Urinary bladder (tissue), 4 donors: Measurements from ENCODE around the gene PNKD. TPM values are rescaled to one million over a fixed set of nuclear protein-coding genes. Genes with fewer than 3 reads are reported as not detected.
A peak's percentile ranks its signal among the peaks of the same experiment; 100 is the strongest.
"Not testable (repeated sequence)": the region's sequence is repeated elsewhere in the genome, so short reads cannot be mapped to it uniquely, and the experiment has no call there.

Source experiments
- DNase-seq: peaks from one replicate; pipeline ENCODE4 v3.0.0-alpha.2; 2015; ENCODE audit errors: extremely low spot score
- H3K27ac ChIP-seq: one replicate; pipeline ENCODE4 v1.5.1; 2013; ENCODE audit warnings: low read depth, mild to moderate bottlenecking, moderate library complexity
- H3K36me3 ChIP-seq: one replicate; pipeline ENCODE4 v1.6.1; 2013; ENCODE audit warnings: mild to moderate bottlenecking, moderate library complexity; ENCODE audit not compliant: insufficient read depth
- H3K4me1 ChIP-seq: one replicate; pipeline ENCODE4 v1.6.1; 2013; ENCODE audit warnings: mild to moderate bottlenecking, moderate library complexity; ENCODE audit not compliant: insufficient read depth
- H3K4me3 ChIP-seq: one replicate; pipeline ENCODE4 v1.5.1; 2013; ENCODE audit warnings: low read depth, low read length
- WGBS: extraction: QIAGEN DNeasy Blood & Tissue Kit; methylation state at CpG from one replicate; pipeline ENCODE4 v1.1.7; 2013; 5-methylcytosine and 5-hydroxymethylcytosine counted together
- polyA plus RNA-seq: library from polyadenylated mRNA; stranded (reverse); fragments of 200-250 nt; gene quantifications from one replicate; pipeline ENCODE4 v1.2.3, GENCODE V29; 2013
- total RNA-seq: library from RNA; depleted of rRNA; stranded (reverse); fragments of >200 nt; gene quantifications from one replicate; pipeline ENCODE4 v1.2.3, GENCODE V29; 2014
- donor health status: healthy with polysubstance abuse.
- donor health status: healthy.

Gene PNKD
- total and polyA plus RNA-seq, 2 donors: 24.6 to 92.7 TPM

DNA sequence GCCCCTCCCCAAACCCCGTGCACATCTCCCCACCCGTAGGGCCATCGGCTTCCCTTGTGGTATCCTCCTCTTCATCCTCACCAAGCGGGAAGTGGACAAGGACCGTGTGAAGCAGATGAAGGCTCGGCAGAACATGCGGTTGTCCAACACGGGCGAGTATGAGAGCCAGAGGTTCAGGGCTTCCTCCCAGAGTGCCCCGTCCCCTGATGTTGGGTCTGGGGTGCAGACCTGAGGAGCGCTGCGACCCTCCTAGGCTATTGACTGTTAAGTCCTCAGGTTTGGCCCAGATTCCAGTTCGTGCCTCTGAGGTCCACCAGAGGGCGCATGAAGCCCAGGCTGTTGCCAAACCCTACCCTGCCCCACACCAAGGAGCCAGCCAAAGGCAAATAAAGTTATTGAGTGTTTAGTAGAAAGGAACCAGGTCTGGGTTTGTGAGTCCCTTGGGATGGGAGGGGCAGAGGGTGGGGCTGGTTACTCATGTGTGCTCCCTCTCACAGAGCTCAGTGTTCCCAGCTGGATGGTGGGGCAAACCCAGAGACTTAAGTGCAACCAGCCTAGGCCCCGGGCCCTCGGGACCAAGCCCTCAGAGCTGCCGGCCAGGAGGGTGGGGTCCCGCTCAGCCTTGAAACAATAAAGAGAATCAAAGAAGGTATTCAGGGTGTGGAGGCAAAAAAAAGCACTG, 2.4 kb downstream of the PNKD start:
- DNase-seq: no peak
- peaks cover 3% of the 10 kb centered on the region for H3K36me3 ChIP-seq
- H3K4me1 ChIP-seq: no peaks in the 10 kb centered on the region
- WGBS: 14% methylated on average over 18 of the region's 18 CpGs
- no peak overlapping the region for H3K4me3 ChIP-seq
- H3K27ac ChIP-seq: peak overlapping the region; percentile 70

DNA sequence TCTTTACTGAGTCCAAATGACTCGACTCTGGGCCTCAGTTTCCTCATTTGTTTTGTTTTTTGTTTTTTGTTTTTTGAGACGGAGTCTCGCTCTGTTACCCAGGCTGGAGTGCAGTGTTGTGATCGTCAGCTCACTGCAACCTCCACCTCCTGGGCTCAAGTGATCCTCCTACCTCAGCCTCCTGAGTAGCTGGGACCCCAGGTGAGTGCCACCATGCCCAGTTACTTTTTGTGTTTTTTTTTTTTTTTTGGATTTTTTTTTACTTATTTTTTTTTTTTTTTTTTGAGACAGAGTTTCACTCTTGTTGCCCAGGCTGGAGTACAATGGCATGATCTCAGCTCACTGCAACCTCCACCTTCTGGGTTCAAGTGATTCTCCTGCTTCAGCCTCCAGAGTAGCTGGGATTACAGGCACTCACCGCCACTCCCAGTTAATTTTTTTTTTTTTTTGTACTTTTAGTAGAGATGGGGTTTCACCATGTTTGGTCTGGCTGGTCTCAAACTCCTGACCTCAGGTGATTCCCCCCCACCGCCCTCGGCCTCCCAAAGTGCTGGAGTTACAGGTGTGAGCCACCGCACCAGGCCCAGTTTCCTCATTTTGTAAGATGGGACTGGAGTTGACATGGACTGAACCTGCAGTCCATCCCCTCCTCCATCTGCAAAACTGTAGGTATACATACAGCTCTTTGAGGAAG, 3.0 kb downstream of the PNKD start:
- DNase-seq, H3K27ac ChIP-seq, H3K4me3 ChIP-seq, H3K4me1 ChIP-seq, H3K36me3 ChIP-seq: not testable (repeated sequence)
- 84% methylated on average over 8 of the region's 8 CpGs for WGBS

DNA sequence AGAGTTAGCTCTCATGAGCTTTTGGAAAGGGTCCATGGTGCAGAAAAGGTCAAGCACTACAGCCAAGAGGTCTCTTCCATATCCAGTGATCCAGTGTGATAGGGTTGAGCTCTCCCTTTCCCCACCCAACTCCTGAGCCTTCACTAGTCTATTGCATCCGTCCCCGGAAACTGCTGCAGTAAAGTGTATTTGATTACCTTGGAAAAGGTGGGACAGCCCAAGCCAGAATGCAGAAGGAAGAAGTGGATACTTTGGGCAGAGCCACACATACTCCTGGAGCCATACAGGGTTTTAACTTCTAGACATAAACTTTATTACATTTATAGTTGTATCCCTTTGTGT, 3.6 kb downstream of the PNKD start:
- DNase-seq: no peak
- 86% methylated on average over 2 of the region's 2 CpGs for WGBS
- H3K27ac ChIP-seq: no peak overlapping the region
- peaks cover 6% of the 10 kb centered on the region for H3K36me3 ChIP-seq
- no peak overlapping the region for H3K4me3 ChIP-seq
- H3K4me1 ChIP-seq: no peaks in the 10 kb centered on the region

DNA sequence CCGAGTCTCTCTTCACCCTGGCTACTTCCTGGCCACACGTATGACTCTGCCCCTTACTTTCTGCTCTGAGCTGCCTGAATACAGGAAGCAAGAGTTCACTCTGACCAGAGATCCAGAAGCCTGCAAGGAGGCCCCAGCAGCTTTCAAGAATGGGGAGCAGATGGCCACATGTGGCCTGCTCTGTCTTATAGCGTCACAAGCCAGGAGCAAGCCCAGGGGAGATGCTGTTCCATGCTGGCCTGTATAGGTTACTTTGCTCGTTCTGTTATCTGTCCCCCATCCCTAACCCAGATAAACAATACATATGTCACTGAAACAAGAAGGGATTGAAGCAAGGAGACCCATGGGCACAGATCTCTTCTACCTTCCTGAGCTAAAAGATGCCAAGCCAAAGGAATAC, 4.3 kb downstream of the PNKD start:
- peaks cover 10% of the 10 kb centered on the region for H3K36me3 ChIP-seq
- no peak overlapping the region for H3K4me3 ChIP-seq
- peak overlapping the region; percentile 11 for H3K27ac ChIP-seq
- DNase-seq: no peak
- H3K4me1 ChIP-seq: no peaks in the 10 kb centered on the region
- 70% methylated on average over 4 of the region's 4 CpGs for WGBS

DNA sequence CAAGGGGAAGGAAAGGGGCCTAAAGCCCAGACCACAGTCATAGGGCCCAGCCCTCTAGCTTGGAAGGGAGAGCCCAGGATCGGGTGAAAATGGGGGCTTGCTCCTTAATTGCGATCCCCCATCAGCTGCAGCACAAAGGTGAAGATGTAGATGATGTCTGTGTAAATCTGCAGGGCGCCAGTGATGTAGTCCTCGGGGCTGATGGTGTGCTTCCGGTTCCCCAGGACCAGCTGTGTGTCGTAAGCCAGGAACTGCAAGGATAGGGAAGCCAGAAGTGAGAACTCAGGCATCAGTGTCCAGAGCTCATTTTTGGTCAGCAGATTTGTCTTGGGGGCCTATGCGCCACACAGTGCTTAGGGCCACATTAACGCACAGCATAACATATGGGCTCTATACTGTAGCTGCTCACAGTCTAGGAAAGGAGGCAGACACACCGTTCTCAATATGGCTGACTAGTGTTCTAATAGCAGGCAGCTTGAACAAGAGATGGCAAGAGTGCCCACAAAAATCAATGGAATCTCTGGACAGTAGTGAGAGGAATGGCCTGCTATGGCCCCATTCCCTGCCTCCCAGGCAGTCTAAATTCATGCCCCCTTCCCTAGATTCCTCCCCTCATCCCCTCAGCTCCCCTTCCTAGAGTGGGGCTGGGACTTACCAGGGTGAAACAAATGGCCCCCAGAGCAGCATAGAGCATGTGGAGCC, 5.2 kb downstream of the PNKD start:
- no peak for DNase-seq
- Histone ChIP-seq H3K4me1 (no peaks in the 10 kb centered on the region), H3K4me3 (no peak overlapping the region), H3K27ac (no peak overlapping the region), H3K36me3 (peaks cover 10% of the 10 kb centered on the region)
- WGBS: 81% methylated on average over 9 of the region's 9 CpGs

DNA sequence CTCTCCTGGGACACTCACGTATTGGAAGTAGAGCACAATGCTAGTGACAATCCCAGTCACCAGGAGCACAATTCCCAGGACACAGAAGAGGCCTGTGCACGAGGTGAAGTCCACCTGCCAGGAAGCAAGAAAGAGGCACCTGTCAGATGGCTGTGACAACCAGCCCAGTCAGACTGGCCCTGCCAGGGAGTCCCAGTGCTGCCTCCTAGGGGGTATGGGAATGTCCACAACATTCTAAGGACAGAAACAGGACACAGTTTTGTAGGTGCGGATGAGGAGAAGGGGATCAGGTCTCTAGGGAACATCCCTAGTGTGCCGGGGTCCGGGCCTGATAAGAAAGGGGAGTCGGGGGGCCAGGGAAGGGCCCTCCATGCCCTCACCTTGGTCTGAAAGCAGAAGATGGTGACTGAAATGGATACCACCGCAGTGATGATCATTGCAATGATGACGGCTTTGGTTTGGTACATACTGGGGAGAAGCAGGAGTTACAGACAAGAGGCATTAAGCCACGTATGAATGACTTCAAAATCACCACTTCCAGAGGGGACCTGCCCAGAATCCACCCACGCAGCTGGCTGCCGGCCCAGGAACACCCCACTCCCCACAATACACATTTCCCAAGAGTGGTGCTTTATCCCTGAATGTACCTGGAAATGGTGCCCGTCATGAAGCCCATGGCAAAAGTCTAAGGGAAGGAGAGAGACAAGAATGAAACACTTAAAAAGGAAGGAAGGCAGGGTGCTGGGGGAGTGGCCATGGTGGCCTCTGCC, 6.9 kb downstream of the PNKD start:
- DNase-seq: no peak
- H3K4me3 ChIP-seq: no peak overlapping the region
- H3K4me1 ChIP-seq: peaks cover under 1% of the 10 kb centered on the region
- peaks cover 10% of the 10 kb centered on the region for H3K36me3 ChIP-seq
- H3K27ac ChIP-seq: no peak overlapping the region
- 80% methylated on average over 12 of the region's 12 CpGs for WGBS

DNA sequence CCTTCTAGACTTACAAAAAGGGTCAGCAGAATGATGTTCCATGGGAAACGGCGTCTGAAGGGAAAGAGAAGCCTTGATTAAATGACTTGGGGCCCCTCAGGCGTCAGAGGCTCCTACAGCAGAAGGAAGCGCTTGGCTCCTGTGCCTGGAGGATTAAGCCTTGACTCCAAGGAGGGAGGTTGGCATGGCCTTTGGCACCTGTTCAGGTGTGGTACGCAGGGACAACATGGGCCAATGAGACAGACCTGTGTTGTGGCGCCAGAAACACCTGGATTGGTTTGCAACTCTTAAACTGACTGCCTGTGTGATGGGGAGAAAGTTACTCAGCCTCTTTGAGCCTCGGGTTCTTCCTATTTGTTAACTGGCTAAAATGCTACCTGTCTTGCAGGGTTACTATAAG, 7.6 kb downstream of the PNKD start:
- Histone ChIP-seq H3K4me1 (peaks cover 4% of the 10 kb centered on the region), H3K27ac (no peak overlapping the region), H3K4me3 (no peak overlapping the region), H3K36me3 (peaks cover 10% of the 10 kb centered on the region)
- no peak for DNase-seq
- WGBS: 75% methylated on average over 7 of the region's 7 CpGs

DNA sequence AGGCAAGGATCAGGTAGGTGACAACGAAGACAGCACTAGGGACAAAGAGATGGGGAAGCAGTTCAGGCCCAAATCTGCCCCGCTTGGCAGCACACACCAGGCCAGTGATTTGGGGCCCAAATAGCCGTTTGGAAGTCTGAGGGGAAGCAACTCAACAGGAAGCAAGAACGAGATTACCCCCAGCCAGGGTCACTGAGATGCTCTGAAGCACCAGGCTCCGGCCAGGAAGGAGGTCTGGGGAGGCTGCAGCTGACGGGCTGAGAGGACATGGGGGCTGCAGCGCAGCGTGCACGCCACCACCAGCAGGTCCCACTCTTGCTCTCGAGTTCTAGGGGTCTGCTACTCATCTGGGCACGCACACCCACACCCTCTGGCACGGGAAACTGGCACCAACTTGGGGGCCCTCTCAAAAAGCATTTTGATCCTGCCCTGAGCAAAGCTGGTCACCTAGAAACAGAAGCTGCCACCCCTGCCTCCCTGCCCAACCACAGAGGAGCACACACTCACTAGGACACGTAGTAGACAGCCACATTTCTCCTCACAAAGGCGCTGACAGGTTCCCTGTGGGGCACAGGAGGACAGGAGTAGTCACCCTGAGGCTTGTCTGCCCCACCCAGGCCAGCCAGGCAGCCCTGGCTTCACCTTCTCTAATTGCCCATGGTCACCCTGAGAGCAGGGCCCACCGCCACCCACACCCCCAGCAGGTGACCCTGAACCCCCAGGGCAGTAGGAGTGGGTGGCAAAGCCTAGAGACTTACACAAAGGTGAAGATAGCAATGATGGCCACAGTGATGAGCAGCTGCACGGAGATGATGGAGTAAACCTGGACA, 8.4 kb downstream of the PNKD start:
- no peak for DNase-seq
- H3K4me1 ChIP-seq: peaks cover 4% of the 10 kb centered on the region
- WGBS: 82% methylated on average over 16 of the region's 16 CpGs
- peaks cover 10% of the 10 kb centered on the region for H3K36me3 ChIP-seq
- no peak overlapping the region for H3K27ac ChIP-seq
- H3K4me3 ChIP-seq: no peak overlapping the region

DNA sequence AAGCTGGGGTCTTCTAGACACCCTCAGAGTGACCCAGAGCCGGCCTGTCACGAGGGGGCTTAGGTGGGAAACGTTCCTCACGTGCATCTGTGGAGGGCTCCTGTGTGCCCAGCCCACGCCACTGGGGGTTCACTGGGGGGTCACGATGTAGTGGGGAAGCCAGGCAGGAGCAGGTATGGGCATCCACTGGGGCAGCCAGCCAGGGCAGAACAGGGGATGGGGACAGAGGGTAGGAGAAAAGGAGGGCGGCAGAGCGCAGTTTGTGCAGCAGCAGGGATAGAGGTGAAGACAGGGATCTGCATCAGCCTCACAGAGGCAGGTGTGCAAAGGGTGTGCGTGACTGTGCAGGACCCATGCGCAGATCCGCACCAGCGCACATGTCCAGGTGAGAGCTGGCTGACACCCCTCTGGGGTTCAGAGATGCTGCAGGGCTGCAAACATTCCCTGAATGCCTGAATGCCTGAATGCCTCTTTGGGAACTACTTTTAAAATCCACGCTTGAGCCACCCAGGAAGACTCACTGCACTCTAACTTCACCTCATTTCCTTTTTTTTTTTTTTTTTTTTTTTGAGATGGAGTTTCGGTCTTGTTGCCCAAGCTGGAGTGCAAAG, 10.0 kb downstream of the PNKD start:
- peaks cover 9% of the 10 kb centered on the region for H3K4me1 ChIP-seq
- H3K27ac ChIP-seq: no peak overlapping the region
- no peak for DNase-seq
- WGBS: 91% methylated on average over 14 of the region's 14 CpGs
- H3K4me3 ChIP-seq: no peak overlapping the region
- H3K36me3 ChIP-seq: peaks cover 10% of the 10 kb centered on the region

DNA sequence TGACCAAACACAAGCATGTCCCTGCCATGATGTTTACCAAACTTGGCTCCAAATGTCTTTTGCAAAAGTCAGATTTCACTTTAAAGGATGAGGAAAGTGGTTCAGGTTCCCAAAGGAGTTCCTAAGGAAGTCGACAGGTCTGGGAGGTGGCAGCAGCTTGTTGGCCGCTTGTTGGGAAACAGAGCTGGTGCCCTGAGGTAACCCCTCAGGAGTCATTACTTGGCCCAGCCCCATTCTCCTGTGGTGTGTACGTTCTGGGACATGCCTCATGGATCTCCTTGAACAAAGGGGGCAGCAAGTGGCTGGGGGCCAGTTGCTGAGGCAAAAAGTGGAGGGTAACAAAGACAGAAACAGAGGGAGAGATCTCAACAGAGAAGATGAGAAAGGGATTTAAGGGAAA, 11.1 kb downstream of the PNKD start:
- peak overlapping the region; percentile 88 for H3K27ac ChIP-seq
- H3K4me3 ChIP-seq: no peak overlapping the region
- peaks cover 7% of the 10 kb centered on the region for H3K36me3 ChIP-seq
- WGBS: 64% methylated on average over 3 of the region's 3 CpGs
- peaks cover 9% of the 10 kb centered on the region for H3K4me1 ChIP-seq
- no peak for DNase-seq

DNA sequence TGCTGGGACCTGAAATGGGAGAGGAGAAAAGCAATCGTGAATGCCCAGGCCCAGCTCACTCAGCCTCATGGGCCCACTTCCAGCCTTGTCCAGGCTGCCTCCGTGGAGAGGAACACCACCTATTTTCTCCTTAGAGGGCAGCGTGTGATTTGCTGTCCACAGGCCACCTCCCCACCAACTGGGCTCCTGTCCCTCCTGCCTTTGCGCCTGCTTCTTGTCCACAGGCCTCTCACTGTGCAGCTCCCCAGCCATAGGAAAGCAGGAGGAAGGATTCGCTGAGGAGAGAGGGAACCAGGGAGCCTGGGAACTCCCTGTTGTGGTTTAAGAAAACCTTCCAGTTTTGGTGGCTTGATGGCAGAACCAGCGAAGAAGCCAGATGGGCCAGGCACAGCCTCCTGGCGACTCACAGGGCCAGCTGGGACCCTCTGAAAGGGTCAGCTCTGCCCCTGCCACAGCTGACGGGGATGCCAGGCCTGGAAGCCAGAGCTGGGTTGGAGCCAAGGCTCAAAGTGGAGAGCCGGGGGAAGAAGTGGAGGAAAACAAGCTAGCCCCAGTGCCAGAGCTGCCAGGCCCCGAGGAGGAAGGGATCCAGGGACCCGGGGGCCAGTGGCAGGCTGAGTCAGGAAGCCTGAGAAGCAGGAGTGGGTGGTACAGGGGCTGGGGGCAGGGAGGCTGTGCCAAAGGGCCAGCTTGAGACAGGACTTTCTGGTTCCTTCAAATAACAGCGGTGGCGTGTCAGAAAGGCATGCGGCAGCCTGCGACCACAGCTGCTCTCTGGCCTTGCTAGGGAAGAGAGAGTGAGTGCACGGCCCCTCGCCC, 12.1 kb downstream of the PNKD start:
- peaks cover 7% of the 10 kb centered on the region for H3K36me3 ChIP-seq
- 57% methylated on average over 17 of the region's 17 CpGs for WGBS
- no peak for DNase-seq
- peaks cover 9% of the 10 kb centered on the region for H3K4me1 ChIP-seq
- no peak overlapping the region for H3K4me3 ChIP-seq
- H3K27ac ChIP-seq: peak overlapping the region; percentile 88
